ENCODE results near the gene ALOX15. TPM values are rescaled to one million over a fixed set of nuclear protein-coding genes. Genes with fewer than 3 reads are reported as not detected.

ALOX15 gene
- total RNA-seq, 3 donors from 2014 or later: 0.10 to 1.7 (median 0.23) TPM

DNA sequence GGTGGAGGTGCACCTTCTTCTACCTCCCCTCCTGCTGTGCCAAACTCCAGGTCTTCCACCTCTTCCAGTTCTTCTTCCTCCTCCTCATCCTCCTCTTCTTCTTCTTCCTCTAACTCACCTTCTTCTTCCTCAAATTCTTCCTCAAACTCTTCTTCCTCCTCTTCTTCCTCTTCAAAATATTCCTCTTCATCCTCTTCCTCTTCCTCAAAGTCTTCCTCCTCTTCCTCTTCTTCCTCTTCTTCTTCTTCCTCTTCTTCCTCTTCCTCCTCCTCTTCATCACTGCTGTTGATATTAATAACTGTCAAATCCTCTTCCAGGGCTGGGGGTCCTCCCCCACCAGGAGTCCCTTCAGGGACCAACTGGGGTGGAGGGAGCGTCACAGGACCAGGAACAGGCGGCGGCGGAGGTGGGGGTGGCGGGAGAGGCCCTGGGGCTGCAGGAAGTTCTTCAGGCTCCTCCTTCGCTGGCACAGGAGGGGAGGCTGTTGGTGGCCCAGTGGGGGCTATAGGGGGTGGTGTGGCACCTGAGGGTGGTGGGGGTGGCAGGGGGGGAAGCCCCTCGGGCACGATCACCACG is 30.7 kb upstream of the ALOX15 start:
- ATAC-seq (no peak), DNase-seq (no peak)
- TF ChIP-seq, protein P1, sequence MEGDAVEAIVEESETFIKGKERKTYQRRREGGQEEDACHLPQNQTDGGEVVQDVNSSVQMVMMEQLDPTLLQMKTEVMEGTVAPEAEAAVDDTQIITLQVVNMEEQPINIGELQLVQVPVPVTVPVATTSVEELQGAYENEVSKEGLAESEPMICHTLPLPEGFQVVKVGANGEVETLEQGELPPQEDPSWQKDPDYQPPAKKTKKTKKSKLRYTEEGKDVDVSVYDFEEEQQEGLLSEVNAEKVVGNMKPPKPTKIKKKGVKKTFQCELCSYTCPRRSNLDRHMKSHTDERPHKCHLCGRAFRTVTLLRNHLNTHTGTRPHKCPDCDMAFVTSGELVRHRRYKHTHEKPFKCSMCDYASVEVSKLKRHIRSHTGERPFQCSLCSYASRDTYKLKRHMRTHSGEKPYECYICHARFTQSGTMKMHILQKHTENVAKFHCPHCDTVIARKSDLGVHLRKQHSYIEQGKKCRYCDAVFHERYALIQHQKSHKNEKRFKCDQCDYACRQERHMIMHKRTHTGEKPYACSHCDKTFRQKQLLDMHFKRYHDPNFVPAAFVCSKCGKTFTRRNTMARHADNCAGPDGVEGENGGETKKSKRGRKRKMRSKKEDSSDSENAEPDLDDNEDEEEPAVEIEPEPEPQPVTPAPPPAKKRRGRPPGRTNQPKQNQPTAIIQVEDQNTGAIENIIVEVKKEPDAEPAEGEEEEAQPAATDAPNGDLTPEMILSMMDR (IDR thresholded peaks at IDR 0.05): no peak
- Histone ChIP-seq H3K4me1 (ENCODE audit: low read depth) (no peaks in the 10 kb centered on the region), H3K4me3 (no peak overlapping the region), H3K9me3 (no peaks in the 10 kb centered on the region), H3K36me3 (ENCODE audit: low read depth) (no peaks in the 10 kb centered on the region)
- intact Hi-C loops (cut with DNase I, micrococcal nuclease): no loop called here

DNA sequence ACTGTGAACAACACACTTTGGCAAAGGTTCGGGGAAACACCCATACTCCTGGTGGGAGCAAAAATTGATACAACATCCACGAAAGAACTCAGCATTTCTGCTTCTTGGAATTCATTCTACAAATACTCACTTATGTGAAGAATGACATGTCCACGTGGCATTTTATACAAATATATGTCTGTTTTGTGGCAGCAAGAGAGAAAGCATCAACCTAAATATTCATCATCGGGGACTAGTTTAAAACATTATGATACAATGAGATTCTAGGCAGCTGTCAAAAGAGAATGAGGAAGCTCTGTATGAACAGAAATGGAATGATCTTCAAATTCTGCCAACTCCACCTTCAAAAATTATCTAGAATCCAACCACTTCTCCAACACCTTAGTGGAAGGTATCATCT is 25.7 kb upstream of the ALOX15 start:
- TF ChIP-seq, protein P1 (IDR thresholded peaks at IDR 0.05): no peak
- intact Hi-C loops (cut with DNase I, micrococcal nuclease): no loop called here
- no peak for ATAC-seq
- Histone ChIP-seq H3K4me1 (ENCODE audit: low read depth) (no peaks in the 10 kb centered on the region), H3K4me3 (no peak overlapping the region), H3K9me3 (no peaks in the 10 kb centered on the region), H3K36me3 (ENCODE audit: low read depth) (no peaks in the 10 kb centered on the region)
- DNase-seq: no peak

DNA sequence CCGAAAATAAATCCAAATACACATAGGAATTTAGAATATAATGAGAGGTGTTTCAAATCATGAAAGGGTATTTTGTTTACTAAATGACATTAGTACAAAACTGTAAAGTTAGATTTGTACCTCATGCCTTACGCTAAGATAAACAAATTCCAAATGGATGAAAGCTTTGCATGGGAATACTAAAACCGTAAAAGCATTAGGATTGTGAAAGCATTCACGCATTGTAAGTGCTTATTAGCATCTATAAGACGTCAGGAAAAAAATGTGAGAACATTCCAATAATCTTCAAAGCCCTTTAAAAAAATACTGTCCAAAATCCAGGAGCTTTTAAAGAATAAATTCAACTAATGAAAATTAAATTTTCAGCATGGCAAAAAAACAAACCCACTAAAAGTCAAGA is 24.8 kb upstream of the ALOX15 start:
- Histone ChIP-seq H3K4me3 (no peak overlapping the region), H3K4me1 (ENCODE audit: low read depth) (no peaks in the 10 kb centered on the region), H3K36me3 (ENCODE audit: low read depth) (no peaks in the 10 kb centered on the region), H3K9me3 (no peaks in the 10 kb centered on the region)
- DNase-seq: no peak
- TF ChIP-seq, protein P1 (IDR thresholded peaks at IDR 0.05): no peak
- no peak for ATAC-seq
- intact Hi-C loops (cut with DNase I, micrococcal nuclease): no loop called here

DNA sequence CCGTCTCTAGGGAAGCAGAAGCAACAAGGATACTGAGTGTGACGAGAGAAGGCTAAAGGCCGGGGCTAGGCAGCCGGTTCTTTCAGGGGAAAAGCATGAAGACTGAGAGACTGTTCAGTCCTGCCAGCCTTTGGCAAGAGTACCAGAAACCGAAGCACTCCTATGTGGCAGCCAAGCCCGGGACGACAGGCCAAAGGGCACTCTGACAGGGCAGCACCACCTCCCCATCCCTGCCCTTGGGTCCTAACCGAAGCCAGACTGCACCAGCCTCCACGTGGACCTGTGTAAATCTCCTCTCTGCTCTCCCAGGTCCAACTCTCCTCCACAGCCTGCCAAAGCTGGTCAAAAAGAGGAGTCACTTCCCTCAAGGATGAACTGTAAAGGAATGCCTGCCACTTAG is 23.5 kb upstream of the ALOX15 start:
- TF ChIP-seq, protein P1 (IDR thresholded peaks at IDR 0.05): no peak
- intact Hi-C loops (cut with DNase I, micrococcal nuclease): no loop called here
- Histone ChIP-seq H3K9me3 (no peaks in the 10 kb centered on the region), H3K36me3 (ENCODE audit: low read depth) (no peaks in the 10 kb centered on the region), H3K4me1 (ENCODE audit: low read depth) (no peaks in the 10 kb centered on the region), H3K4me3 (no peak overlapping the region)
- DNase-seq (peak in 2 of 3 donors; percentile 33 to 48), ATAC-seq (peak; percentile 82)

DNA sequence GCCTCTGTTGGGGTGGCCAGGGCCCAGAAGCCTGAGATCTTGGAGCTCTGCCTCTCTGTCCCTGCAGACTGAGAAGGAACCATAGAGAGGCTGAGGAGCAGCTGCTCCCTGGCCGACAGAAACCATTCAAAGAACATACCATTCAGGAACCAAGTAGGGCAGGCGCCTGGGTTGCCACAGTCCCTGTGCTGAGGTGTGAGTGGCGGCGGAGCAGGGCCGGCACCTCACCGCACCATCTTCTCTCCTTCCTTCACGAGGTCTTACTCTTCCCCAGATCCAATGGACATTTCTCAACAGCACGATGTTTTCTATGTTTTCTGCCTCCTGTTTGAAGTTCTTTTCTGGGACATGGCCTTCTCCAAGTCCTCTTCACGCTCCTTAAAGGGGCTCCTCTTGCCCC is 22.8 kb upstream of the ALOX15 start:
- Histone ChIP-seq H3K36me3 (ENCODE audit: low read depth) (no peaks in the 10 kb centered on the region), H3K4me1 (ENCODE audit: low read depth) (no peaks in the 10 kb centered on the region), H3K4me3 (no peak overlapping the region), H3K9me3 (no peaks in the 10 kb centered on the region)
- TF ChIP-seq, protein P1 (IDR thresholded peaks at IDR 0.05): no peak
- no peak for DNase-seq
- intact Hi-C loops (cut with DNase I, micrococcal nuclease): no loop called here
- ATAC-seq: no peak

DNA sequence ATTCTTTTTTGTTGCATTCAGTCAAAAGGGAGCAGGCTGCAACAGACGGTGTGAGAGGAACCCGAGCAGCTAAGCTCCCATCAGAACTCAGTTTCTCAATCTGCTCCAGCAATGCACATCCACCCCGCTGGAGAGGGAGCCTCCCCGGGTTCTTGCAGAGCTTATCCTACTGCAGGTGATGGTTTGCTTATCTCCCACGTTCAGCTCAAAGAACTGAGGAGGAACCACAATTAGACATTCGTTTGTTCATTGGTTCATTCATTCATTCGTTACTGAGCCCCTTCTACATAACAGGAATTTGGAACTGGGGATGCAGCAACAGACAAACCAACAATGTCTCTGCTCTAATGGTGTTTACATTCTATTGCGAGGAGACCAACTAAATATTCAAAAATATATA is 22.2 kb upstream of the ALOX15 start:
- H3K4me1 ChIP-seq (ENCODE audit: low read depth): no peaks in the 10 kb centered on the region
- no peaks in the 10 kb centered on the region for H3K9me3 ChIP-seq
- no peak overlapping the region for H3K4me3 ChIP-seq
- intact Hi-C loops (cut with DNase I, micrococcal nuclease): no loop called here
- no peak for ATAC-seq
- TF ChIP-seq, protein P1 (IDR thresholded peaks at IDR 0.05): no peak
- no peak for DNase-seq
- H3K36me3 ChIP-seq (ENCODE audit: low read depth): no peaks in the 10 kb centered on the region

Measured in mucosa of descending colon (tissue), 3 donors.